ENCODE data around the gene HNRNPUL1.

DNA sequence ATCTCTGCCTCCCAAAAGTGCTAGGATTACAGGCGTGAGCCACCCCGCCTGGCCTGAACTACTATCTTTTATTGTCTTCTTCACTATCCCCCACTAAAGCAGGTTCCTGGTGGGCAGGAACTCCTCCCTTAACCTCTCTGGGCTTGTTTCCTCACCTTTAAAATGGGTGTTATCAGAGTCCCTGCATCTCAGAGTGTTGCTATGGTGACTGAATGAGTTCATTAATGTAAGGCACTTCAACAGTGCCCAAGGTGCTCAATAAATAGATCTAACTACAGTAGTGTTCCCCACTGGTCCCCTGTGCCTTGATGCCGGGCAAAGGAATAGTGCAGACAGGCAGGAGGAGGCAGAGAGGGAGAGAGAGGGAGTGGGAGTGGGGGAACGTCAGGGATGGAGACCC lies 66.3 kb downstream of the HNRNPUL1 start:
- no peak for TF ChIP-seq SP1 (IDR thresholded peaks at IDR 0.05; ENCODE audit: low read depth)
- TF ChIP-seq, protein P1, sequence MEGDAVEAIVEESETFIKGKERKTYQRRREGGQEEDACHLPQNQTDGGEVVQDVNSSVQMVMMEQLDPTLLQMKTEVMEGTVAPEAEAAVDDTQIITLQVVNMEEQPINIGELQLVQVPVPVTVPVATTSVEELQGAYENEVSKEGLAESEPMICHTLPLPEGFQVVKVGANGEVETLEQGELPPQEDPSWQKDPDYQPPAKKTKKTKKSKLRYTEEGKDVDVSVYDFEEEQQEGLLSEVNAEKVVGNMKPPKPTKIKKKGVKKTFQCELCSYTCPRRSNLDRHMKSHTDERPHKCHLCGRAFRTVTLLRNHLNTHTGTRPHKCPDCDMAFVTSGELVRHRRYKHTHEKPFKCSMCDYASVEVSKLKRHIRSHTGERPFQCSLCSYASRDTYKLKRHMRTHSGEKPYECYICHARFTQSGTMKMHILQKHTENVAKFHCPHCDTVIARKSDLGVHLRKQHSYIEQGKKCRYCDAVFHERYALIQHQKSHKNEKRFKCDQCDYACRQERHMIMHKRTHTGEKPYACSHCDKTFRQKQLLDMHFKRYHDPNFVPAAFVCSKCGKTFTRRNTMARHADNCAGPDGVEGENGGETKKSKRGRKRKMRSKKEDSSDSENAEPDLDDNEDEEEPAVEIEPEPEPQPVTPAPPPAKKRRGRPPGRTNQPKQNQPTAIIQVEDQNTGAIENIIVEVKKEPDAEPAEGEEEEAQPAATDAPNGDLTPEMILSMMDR (IDR thresholded peaks at IDR 0.05 in 2 of 3, conservative IDR thresholded peaks at IDR 0.05 in 1 of 3; ENCODE audit: borderline replicate concordance in 1 of 3, insufficient read depth in 1 of 3, low read depth in 2 of 3, low read length in 2 of 3) = no peak
- TF ChIP-seq REST (IDR thresholded peaks at IDR 0.05; ENCODE audit: low read depth) = no peak
- TF ChIP-seq YY1 (IDR thresholded peaks at IDR 0.05; ENCODE audit: extremely low read depth, insufficient replicate concordance, low read depth, low read length) = no peak
- TF ChIP-seq POLR2AphosphoS5 (IDR thresholded peaks at IDR 0.05; ENCODE audit: low read depth, low read length) = no peak
- TF ChIP-seq, protein P2, sequence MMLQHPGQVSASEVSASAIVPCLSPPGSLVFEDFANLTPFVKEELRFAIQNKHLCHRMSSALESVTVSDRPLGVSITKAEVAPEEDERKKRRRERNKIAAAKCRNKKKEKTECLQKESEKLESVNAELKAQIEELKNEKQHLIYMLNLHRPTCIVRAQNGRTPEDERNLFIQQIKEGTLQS (IDR thresholded peaks at IDR 0.05) = no peak
- TF ChIP-seq POLR2A (IDR thresholded peaks at IDR 0.05; ENCODE audit: borderline replicate concordance, extremely low read depth, insufficient read depth, insufficient read length) = no peak
- no peak for TF ChIP-seq EZH2 (IDR thresholded peaks at IDR 0.05)
- no peak for TF ChIP-seq JUND (IDR thresholded peaks at IDR 0.05)
- TF ChIP-seq EZH2phosphoT487 (IDR thresholded peaks at IDR 0.05; ENCODE audit: borderline replicate concordance) = no peak
- no peak for TF ChIP-seq SRF (IDR thresholded peaks at IDR 0.05; ENCODE audit: low read depth)

All from HCT116 (cell line).